Islet of Langerhans (tissue), 1 donor: Measurements from ENCODE around the gene YBEY.

Experiments used
- FAIRE-seq: peaks from one replicate; lab custom pipeline; 2011; peaks lifted over from hg19 to GRCh38; lab: Jason Lieb, UNC

YBEY gene

DNA sequence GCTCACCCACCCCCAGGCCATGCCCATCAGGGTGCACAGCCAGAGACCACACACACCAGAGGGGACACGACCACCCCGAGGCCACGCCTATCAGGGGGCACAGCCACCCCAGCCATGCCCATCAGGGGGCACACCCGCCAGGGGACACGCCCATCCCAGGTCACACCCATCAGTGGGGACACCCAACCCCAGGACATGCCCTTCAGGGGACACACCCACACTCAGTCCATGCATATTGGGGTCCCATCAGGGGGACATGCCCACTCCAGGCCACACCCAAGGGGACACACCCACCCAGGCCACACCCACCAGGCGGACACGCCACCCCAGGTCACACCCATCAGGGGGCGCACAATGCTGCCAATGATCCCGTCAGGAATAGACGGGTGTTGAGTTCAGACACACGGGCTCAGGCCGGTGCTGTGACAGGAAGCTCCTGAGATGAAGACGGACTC lies 21.4 kb upstream of the YBEY start:
- no peak for FAIRE-seq

DNA sequence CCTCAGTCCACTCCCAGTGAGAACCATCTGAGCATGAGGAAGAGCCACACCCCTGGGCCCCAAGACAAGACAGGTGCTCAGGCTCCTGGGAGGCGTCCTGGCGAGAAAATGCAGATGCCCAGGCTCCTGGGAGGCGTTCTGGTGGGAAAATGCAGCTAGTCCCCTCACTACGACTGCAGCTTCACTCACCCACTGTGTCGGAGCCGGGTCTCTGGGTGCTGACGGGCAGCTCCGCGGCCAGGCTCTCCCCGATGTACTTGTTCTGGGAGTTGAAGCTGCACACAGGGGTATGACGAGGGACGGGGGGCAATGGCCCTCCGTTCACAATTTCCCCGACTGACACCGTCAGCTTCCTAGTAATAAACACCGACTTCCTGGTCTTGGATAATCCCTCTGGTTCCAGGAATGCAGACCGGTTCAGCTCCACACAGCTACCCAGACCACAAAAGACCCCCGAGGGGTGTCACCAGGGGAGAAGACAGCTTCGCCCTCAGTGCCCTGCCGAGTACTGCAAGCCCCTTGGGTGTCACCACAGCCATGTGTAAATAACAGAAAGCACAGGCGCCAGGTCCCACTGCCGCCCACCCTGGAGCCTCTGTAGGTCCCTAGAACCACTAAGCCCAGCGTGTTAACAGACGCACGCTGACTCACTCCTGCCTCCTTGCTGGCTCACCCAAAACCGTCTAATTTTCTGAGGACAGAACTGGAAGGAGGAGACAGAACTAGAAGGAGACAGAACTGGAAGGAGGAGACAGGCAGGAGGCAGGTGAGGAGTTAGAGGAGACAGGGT lies 20.2 kb upstream of the YBEY start:
- FAIRE-seq: no peak

DNA sequence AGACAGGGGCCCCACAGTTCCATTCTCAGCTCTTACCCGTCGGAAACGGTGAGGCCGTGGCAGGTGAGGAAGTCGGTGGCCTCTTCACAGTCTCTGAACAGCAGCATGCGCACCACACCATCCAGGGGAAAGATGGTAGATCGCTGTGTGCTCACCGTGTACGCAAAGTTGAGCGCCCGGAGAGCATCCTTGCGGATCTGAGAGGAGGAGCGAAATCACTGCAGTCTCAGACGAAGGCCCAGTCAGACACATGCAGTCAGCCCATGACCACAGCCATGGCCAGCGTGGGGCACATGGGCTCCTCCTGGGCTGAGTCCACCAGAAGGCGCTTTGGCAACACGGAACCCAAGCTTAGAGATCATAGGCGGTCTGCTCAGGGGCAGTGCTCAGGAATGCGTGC lies 19.2 kb upstream of the YBEY start:
- no peak for FAIRE-seq

DNA sequence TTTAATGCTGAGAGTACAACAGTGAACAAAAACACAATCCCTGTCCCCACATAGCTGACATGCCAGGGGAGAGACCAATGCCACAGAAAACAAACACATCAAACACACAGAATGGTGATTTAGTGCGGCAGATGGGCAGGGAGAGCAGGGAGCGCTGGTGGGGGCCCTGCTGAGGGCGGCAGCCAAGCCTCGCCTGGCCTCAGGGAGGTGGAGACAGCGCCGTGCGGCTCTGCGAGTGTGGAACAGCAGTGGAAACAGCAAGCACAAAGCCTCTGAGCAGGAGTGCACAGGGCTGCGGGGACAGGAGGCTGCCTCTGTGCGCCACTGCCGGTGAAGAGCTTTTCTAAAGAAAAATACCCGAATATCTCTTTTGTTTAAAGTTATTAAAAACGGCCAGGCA lies 17.8 kb upstream of the YBEY start:
- FAIRE-seq: no peak

DNA sequence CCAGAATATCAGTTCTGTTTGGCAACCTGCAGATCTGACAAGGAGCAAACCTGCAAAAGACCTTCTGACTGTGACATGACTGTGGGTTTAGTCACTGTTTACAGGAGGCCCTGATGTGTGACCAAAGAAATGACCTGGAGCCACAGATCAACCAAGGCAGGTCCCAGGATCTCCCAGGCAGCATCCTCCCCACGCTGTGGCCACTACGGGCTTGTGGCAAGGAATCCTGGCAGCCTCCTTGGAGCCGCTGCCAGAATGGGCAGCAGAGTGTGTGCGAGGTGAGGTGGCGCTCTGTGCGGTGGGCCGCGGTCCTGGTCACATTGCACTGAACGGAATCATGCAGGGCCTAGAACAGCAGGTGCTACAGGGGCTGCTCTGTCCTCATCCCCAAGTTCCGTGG lies 16.7 kb upstream of the YBEY start:
- FAIRE-seq: no peak

DNA sequence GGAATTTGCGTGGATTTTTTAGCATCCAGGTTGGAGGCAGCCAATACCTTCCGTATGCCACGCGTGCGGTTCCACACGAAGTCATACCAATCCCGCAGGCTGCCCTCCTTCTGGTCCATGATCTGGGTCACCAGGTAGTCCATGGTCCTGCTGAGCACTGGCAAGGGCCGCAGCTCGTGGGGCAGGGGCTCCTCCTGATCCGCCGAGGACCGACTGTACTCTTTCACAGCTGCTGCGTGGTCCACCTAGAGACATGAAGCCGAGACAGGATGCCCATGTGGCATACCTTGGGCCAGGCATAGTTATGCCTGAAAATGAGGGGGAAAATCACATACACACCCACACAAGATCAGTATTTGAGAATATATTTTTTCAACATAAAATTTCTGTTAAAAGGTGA lies 12.8 kb upstream of the YBEY start:
- no peak for FAIRE-seq

DNA sequence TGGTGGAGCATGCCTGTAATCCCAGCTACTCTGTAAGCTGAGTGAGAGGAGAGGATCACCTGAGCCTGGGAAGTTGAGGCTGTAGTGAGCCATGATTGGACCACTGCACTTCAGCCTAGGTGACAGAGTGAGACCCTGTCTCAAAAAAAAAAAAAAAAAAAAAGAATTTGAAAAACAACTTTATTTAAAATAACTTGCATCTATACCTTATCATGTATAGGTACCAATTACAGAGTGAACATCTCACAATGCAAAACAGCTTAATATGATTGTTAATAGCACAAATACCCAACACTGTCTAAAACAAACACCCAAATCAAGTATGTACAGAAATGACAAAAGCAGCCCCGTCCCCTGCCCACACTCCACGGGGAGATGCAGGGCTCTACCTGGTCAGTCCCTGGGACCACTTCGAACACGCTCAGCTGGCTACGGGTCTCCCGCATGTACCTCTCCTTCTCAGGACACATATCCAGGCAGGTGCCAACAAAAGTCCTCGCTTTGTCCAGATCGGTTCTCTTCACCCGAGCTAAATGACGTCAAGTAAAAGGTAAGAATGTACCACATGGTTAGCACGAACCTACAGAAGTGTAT lies 11.2 kb upstream of the YBEY start:
- no peak for FAIRE-seq

DNA sequence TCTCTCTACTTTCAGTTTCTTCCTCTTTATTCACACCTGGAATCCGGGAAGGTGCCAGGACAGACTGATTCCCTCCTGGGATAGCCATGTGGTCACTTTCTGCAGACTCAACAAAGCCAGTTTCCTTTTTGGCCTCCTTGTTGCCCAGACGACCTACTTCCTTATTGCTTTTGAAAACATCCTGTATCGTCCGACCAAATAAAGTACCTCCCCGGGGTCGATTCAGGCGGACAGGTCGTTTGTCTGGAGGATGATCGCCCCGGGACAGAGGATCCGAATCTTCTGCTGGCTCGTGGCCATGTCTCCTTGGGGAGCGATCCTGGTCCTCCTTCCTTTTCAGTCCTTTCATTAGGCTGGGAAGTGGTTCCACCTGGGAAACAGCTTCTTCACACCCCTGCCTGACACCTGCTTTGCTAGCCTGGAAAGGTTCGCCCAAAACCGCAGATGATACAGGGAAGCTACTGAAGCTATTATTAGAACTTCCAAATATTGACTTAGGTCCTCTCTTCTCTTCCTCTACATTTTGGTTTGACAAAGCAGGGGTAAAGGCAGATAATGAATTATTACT lies 2.0 kb upstream of the YBEY start:
- FAIRE-seq: no peak

DNA sequence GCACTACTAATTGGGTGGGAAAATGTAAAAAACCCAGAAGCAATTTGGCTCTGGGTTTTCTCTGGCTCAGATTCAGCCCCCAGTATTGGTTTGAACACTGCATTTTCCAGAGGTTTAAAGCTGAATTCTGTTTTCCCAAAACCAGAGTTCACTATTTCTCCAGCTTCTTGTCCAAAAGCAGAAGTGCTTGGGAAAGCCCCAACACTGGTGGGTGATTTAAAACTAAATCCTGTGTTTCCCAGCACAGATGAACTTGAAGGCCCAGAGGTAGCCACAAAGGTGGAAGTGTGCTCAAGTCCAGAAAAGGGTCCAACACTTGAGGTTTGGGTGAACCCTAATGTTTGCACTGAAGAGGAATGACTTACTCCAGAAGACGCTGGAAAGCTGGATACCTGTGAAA lies 1.4 kb upstream of the YBEY start:
- FAIRE-seq: no peak

DNA sequence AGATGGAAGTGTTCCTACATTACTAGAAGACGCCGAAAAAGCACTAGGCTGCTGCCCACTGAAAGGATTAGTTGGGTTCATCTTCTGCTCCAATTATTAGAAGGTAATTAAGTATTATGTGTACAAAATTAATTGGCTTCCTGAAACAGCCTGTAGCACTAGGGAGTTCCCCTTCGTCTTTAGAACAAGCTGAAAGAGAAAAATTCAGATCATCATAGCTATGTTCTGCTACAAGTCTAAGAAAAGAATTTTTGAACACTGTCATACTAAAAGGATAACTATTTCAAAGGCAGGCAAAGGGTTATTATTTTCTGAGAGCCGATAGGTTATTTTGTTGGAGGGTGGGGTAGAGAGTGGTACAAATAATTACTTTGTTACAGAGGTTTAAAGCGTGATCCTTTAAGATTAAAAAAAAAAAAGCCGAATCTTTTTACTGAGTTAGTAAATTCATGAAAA lies 908 bp upstream of the YBEY start, which contains the start of gene MCM3AP:
Gene MCM3AP (minus strand): TSS at position 406 of the 456 bp plus-strand sequence. CDS start 325 bp downstream, at position 81.
- FAIRE-seq: no peak

DNA sequence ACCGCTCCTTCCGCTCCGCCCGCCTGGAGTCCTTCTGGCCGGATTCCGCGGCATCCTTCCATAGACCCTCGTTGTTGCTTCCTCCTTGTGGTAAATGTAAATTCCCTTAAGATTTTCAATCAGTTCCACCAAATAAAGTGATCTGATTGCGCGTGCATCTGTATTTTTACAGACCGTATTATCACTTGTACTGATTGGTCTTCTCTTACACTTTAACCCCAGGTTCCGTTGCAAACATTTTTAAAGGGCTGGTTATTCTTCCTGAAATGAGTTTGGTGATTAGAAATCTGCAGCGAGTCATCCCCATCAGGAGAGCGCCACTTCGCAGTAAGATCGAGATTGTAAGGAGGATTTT lies 483 bp downstream of the YBEY start:
- FAIRE-seq: no peak

DNA sequence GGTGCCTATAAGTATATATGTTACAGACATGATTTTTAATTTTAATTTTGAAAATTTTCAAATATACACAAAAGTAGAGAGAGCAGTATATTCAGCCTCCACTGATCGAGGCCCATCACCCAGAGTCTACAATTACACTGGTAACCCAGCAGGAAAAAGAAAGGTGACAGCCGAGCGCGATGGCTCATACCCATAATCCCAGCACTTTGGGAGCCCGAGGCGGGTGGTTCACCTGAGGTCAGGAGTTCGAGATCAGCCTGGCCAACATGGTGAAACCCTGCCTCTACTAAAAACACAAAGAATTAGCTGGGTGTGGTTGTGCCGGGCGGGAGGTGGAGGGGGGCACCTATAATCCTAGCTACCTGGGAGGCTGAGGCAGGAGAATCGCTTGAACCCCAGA lies 1.4 kb downstream of the YBEY start:
- FAIRE-seq: no peak

DNA sequence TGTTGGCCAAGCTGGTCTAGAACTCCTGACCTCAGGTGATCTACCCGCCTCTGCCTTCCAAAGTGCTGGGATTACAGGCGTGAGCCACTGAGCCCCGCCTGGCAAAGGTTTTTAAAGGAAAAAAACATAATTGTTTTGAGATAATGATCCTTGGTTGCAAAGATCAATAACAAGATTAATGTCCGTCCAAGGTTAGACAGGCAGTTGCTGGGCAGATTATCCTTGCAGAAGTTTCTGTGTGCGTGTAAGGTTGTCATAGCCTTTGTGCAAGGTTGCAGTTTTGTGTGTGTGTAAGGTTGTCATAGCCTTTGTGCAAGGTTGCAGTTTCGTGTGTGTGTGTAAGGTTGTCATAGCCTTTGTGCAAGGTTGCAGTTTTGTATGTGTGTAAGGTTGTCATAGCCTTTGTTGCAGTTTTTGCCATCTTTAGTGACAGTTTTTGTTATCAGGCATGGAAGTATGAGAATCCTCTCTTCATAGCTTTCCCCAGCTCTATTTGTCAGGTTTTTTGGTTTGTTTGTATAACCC lies 3.6 kb downstream of the YBEY start:
- FAIRE-seq: no peak

DNA sequence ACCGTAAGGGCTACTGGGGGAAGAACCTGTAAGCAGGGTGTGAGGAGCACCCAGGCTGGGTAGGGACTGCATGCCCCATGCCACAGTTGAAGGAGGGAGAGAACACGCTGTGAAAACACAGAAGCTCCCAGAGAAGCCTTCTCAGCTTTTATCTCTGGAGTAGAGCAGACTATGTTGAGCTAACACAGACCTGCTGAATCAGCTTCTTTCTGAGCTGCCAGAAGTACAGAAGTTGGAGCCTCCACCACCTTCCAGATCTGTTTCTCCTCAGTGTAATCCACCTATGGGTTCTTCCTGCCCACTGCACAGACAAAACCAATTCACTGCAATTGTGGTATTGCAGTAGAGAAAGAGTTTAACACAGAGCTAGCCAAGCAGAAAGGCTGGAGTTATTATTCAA lies 5.4 kb downstream of the YBEY start:
- FAIRE-seq: no peak

DNA sequence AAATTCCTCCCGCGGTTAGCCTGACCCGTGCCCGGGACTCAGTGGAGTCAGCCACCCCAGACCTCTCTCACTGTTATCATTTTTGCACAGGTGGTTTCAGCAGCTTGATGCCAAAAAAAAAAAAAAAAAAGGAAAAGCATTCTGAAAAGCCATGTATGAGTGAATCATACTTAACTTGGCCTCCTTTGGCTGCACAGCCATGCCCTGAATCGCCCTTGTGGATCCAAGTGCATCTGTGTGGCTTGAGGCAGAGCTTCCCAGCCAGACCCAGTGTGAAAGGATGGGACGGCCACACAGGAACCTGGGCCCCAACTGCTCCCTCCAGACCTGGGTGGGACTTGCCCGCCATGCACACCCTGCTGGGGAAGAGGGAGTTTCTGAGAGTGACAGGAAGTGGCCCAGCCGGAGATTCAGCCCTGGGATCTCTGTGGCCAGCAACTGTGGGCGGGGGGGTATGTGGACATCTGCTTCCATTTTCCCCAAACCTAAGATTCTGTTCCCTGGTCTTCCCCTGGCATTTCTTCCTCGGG lies 8.6 kb downstream of the YBEY start:
- FAIRE-seq: no peak

DNA sequence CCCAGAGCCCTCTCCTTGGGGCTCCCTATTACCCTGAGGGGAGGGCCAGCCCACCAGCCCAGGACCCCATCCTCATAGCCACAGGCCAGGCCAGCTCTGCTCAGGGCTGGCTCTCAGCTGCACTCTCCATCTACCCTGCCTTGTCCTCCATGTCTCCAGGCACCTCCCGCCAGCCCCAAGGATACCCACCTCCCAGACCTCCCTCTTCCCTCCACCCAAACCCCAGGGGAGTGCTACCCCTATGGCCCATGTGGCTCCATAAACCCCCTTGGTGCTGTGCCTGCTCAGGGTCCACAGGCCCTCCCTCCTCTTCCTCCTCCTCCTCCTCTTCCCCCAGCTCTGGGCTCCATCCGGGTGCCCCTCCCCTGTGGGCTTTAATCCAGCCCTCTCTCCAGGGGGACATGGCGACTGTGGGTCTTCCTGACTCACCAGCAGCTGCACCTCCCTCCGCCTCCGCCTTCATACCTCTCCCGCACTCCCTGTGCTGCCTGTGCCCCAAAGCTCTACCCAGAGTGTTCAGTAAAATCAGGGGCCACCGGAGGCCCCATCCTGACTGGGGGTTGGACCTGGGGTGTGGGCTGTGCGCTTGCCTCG lies 9.1 kb downstream of the YBEY start:
- no peak for FAIRE-seq

DNA sequence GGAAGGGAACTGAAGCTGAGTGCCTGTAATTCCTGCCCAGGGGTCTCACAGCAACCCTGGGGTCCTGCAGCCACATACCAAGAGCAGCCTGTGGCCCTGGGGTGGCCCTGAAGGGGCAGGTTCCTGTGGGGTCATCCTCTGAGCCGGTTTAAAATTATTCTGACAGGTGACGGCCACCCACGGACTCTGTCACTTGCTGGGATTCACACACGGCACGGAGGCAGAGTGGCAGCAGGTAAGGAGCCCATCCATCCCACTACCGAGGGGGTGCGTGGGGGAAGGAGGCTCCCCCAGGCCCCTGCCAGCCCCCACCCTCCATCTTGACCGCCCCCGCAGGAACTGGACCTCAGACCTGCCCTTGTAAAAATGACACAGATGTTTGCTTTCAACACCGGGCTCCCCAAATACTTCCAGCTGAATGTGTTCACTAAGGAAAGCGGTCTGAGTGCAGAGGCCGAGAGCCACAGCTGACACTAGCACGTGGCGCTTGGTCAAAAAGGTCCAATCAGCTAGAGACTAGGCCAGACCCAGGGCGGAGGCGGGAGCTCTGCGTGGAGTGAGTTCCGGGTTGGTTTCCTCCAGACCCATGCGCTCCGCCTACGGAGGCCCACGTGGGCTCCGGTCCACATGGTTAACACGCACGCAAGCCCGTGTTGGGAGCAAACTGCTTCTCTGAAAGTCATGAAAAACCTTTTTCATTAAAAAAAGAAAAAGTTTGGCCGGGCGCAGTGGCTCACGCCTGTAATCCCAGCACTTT lies 10.0 kb downstream of the YBEY start:
- peak; percentile 53 for FAIRE-seq

DNA sequence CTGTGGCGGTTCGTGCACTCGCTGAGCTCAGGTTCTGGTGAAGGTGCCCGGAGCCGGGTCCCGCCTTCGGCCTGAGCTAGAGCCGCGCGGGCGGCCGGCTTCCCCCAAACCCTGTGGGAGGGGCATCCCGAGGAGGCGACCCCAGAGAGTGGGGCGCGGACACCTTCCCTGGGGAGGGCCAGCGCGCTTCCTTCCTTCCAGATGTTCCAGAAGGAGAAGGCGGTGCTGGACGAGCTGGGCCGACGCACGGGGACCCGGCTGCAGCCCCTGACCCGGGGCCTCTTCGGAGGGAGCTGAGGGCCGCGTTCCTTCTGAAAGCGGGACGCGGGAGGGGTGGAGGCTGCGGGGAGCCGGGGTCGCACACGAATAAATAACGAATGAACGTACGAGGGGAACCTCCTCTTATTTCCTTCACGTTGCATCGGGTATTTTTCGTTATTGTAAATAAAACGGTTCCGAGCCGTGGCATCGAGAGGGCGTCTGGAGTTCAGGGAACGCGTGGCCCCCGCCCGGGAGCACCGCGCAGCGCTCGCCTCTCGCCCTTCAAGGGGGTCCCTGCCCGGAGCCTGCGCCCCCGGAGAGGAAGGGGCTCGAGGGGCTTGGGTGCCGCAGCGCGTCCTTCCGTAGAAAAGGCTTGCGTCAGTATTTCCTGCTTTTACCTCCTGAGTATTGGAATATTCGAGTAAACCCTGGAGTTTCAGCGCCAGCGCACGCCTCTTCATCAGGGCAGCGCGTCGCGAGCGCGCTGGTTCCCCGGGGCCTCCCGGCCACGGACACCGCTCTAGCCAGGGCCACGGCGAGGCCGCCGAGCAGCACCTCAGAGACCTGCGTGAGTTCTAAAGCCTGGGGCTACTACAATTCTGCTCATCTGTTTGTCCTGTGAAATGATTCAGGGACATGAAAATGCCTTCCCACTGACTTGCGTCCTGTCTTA lies 11.5 kb downstream of the YBEY start:
- no peak for FAIRE-seq

DNA sequence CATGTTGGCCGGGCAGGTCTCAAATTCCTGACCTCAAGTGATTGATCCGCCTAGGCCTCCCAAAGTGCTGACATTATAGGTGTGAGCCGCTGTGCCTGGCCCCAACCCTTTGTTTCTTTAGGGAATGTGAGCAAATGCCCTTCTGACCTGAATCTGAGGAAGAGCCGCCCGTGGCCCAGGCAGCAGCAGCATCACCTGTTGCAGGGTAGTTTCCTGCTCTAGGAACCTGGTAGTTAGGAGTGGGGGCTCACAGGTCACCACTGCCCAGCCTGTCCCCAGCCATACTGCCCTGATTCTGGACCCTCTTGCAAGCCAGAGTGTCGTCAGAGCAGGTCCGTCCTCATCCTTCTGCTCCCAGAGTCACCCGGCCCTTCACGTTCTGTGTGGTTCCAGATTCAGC lies 13.0 kb downstream of the YBEY start:
- FAIRE-seq: no peak

DNA sequence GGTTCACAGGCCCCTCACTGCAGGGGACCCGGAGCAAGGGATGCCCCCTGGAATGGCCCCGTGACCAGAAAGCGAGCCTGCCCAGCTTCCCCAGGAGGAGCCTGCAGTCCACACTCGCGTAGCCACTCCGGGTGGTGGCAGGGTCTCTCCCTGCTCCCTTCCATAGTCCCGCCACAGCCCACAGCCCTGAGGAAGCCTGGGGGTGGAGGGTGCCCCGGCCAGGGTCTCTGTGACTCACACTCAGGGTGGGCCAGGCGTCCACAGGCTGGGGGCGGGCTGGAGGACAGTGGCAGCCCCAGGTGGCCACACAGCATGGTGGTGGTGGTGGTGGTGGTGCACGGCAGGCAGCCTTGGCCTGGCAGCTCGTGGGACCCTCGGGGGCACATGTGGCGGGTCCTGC lies 15.6 kb downstream of the YBEY start:
- no peak for FAIRE-seq

DNA sequence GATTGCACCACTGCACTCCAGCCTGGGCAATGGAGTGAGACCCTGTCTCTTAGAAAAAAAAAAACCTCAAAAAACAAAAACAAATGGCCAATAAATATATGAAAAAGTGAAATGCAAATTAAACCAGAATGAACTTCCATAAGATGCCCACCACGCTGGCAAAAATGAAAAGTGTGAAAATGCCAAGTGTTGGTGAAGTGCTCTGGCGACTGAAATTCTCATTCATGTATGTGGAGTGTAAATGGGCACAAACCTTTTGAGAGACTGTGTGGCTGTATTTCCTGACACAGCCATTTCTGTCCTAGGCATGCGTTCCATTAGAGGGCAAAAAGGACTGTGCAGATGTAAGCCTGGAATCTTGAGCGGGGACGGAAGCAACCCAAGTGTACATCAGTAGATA lies 18.3 kb downstream of the YBEY start:
- FAIRE-seq: no peak
